HepG2 (cell line): ENCODE data around the gene ZNF547. TPM values are rescaled to one million over a fixed set of nuclear protein-coding genes. Genes with fewer than 3 reads are reported as not detected.

Source experiments
- CBX2 ChIP-seq, 2 experiments: fragments of 200-600 bp in 1 of 2; sonication (generic); formaldehyde crosslinking in 1 of 2; IDR thresholded peaks; 2 replicates each; pipeline versions ENCODE4 v1.7.0 to v1.8.1; 2018 to 2022; ENCODE audit warnings: low read depth in 2 of 2, low read length in 1 of 2, mild to moderate bottlenecking in 1 of 2, missing genetic modification reagents in 1 of 2
- DMTF1 ChIP-seq: sonication (generic); formaldehyde crosslinking; IDR thresholded peaks from 2 replicates; pipeline ENCODE4 v1.4.0; 2020; ENCODE audit warnings: mild to moderate bottlenecking, missing genetic modification reagents
- FIP1L1 ChIP-seq: fragments of 200-400 bp; formaldehyde crosslinking; IDR thresholded peaks from 2 replicates; pipeline ENCODE4 v1.6.1; 2018; ENCODE audit warnings: low read depth, mild to moderate bottlenecking, low read length, moderate library complexity, borderline replicate concordance; ENCODE audit not compliant: insufficient read depth
- GPN1 ChIP-seq: sonication (generic); formaldehyde crosslinking; IDR thresholded peaks from 2 replicates; pipeline ENCODE4 v1.5.1; 2020; ENCODE audit warnings: missing genetic modification reagents, borderline replicate concordance
- HNF4A ChIP-seq: sonication (generic); formaldehyde crosslinking; IDR thresholded peaks from 2 replicates; pipeline ENCODE4 v1.4.0; 2020; ENCODE audit warnings: missing genetic modification reagents
- IRX3 ChIP-seq: sonication (generic); formaldehyde crosslinking; IDR thresholded peaks from 2 replicates; pipeline ENCODE4 v1.8.1; 2023; ENCODE audit warnings: mild to moderate bottlenecking, low read depth, missing genetic modification reagents, borderline replicate concordance
- NKX3-1 ChIP-seq: sonication (generic); formaldehyde crosslinking; IDR thresholded peaks from 2 replicates; pipeline ENCODE4 v1.5.0; 2020; ENCODE audit warnings: missing genetic modification reagents
- REPIN1 ChIP-seq: sonication (generic); formaldehyde crosslinking; IDR thresholded peaks from 2 replicates; pipeline ENCODE4 v1.8.0; 2022; ENCODE audit warnings: missing genetic modification reagents, low read depth, mild to moderate bottlenecking, borderline replicate concordance
- ZBTB21 ChIP-seq: sonication (generic); formaldehyde crosslinking; IDR thresholded peaks from 2 replicates; pipeline ENCODE4 v1.4.0; 2020; ENCODE audit warnings: missing genetic modification reagents
- ZNF281 ChIP-seq: sonication (generic); formaldehyde crosslinking; IDR thresholded peaks from 2 replicates; pipeline ENCODE4 v1.4.0; 2020; ENCODE audit warnings: missing genetic modification reagents, borderline replicate concordance
- ZNF841 ChIP-seq: sonication (generic); formaldehyde crosslinking; IDR thresholded peaks from 2 replicates; pipeline ENCODE4 v1.8.1; 2023; ENCODE audit warnings: missing genetic modification reagents, borderline replicate concordance
- polyA plus RNA-seq, 8 experiments: library from polyadenylated mRNA; depleted of rRNA in 3 of 8; stranded (reverse) in 7 of 8; unstranded in 1 of 8; fragments of >200 nt; fragmentation: Illumina TruSeq in 4 of 8; extraction: Trizol in 4 of 8; gene quantifications; 2 replicates each; pipeline versions ENCODE4 v1.2.1 to v1.2.3, GENCODE V29; 2011 to 2016; ENCODE audit warnings: low read depth in 4 of 8, missing spikeins in 1 of 8, mixed read lengths in 1 of 8; ENCODE audit not compliant: insufficient read depth in 1 of 8
- total RNA-seq, 5 experiments: library from RNA; depleted of rRNA; stranded (reverse); fragments of >200 nt; fragmentation: Illumina TruSeq; extraction: Trizol; gene quantifications; 2 replicates each; pipeline ENCODE4 v1.2.3, GENCODE V29; 2016; ENCODE audit warnings: low read depth in 1 of 5

Gene ZNF547
- total and polyA plus RNA-seq, 2 of the 13 experiments (the other 11 are each of a cell fraction or from before 2014, with no cell fraction given): 2.0 to 2.6 TPM

GRCh38 chr19:57421037-57421436 is 57.7 kb downstream of the ZNF547 start (continued):
- no peak for TF ChIP-seq DMTF1 (CRISPR knock-in tag)
- no peak for TF ChIP-seq IRX3 (CRISPR knock-in tag)
- TF ChIP-seq FIP1L1: no peak
- TF ChIP-seq ZNF281 (CRISPR knock-in tag): no peak
- TF ChIP-seq GPN1: no peak
- no peak for TF ChIP-seq ZBTB21 (CRISPR knock-in tag)
- no peak for TF ChIP-seq NKX3-1 (CRISPR knock-in tag)
- TF ChIP-seq ZNF841 (CRISPR knock-in tag): no peak
- TF ChIP-seq REPIN1: no peak
- TF ChIP-seq HNF4A (CRISPR knock-in tag): no peak
- TF ChIP-seq CBX2 (IDR thresholded peaks at IDR 0.05; ENCODE audit: low read depth, low read length): no peak
- no peak for TF ChIP-seq CBX2 (CRISPR knock-in tag; IDR thresholded peaks at IDR 0.05; ENCODE audit: low read depth)

Other genes starting within 250 kb of the ZNF547 start
- not detected in 2 replicates for gene USP29, start 243.6 kb upstream of the ZNF547 start, total RNA-seq (2016; rRNA removed; fragmentation: Illumina TruSeq; extraction: Trizol)
- gene USP29, start 243.6 kb upstream of the ZNF547 start, polyA plus RNA-seq (2011; rRNA removed): not detected in 2 replicates
- not detected in 2 replicates for gene ZIM3, start 218.3 kb upstream of the ZNF547 start, total RNA-seq (2016; rRNA removed; fragmentation: Illumina TruSeq; extraction: Trizol)
- not detected in 2 replicates for gene ZIM3, start 218.3 kb upstream of the ZNF547 start, polyA plus RNA-seq (2011; rRNA removed)
- gene DUXA, start 196.1 kb upstream of the ZNF547 start, total RNA-seq (2016; rRNA removed; fragmentation: Illumina TruSeq; extraction: Trizol): not detected in 2 replicates
- not detected in 2 replicates for gene DUXA, start 196.1 kb upstream of the ZNF547 start, polyA plus RNA-seq (2011; rRNA removed)
- gene ZNF264, start 172.1 kb upstream of the ZNF547 start, total RNA-seq (2016; rRNA removed; fragmentation: Illumina TruSeq; extraction: Trizol): 17.6 and 24.7 TPM in 2 replicates
- gene ZNF264, start 172.1 kb upstream of the ZNF547 start, polyA plus RNA-seq (2011; rRNA removed): 3.5 and 4.0 TPM in 2 replicates
- gene AURKC, start 132.5 kb upstream of the ZNF547 start, total RNA-seq (2016; rRNA removed; fragmentation: Illumina TruSeq; extraction: Trizol): 0.46 TPM in 1 of 2 replicates, not detected in the other
- 0.65 and 0.86 TPM in 2 replicates for gene AURKC, start 132.5 kb upstream of the ZNF547 start, polyA plus RNA-seq (2011; rRNA removed)
- 12.8 and 21.8 TPM in 2 replicates for gene ZNF805, start 122.9 kb upstream of the ZNF547 start, total RNA-seq (2016; rRNA removed; fragmentation: Illumina TruSeq; extraction: Trizol)
- 5.1 and 5.5 TPM in 2 replicates for gene ZNF805, start 122.9 kb upstream of the ZNF547 start, polyA plus RNA-seq (2011; rRNA removed)
- gene ZNF460, start 83.1 kb upstream of the ZNF547 start, total RNA-seq (2016; rRNA removed; fragmentation: Illumina TruSeq; extraction: Trizol): 44.8 and 76.3 TPM in 2 replicates
- gene ZNF460, start 83.1 kb upstream of the ZNF547 start, polyA plus RNA-seq (2011; rRNA removed): 14.5 and 15.3 TPM in 2 replicates
- 8.9 and 10.4 TPM in 2 replicates for gene ZNF543, start 43.1 kb upstream of the ZNF547 start, total RNA-seq (2016; rRNA removed; fragmentation: Illumina TruSeq; extraction: Trizol)
- gene ZNF543, start 43.1 kb upstream of the ZNF547 start, polyA plus RNA-seq (2011; rRNA removed): 2.1 and 2.5 TPM in 2 replicates
- 8.0 and 9.5 TPM in 2 replicates for gene ZNF304, start 12.3 kb upstream of the ZNF547 start, total RNA-seq (2016; rRNA removed; fragmentation: Illumina TruSeq; extraction: Trizol)
- gene ZNF304, start 12.3 kb upstream of the ZNF547 start, polyA plus RNA-seq (2011; rRNA removed): 3.4 and 3.6 TPM in 2 replicates
- gene TRAPPC2B, start within 50 bp of the ZNF547 start, total RNA-seq (2016; rRNA removed; fragmentation: Illumina TruSeq; extraction: Trizol): 13.3 and 20.5 TPM in 2 replicates
- gene TRAPPC2B, start within 50 bp of the ZNF547 start, polyA plus RNA-seq (2011; rRNA removed): 16.8 and 17.7 TPM in 2 replicates
- gene ZNF548, start 26.3 kb downstream of the ZNF547 start, total RNA-seq (2016; rRNA removed; fragmentation: Illumina TruSeq; extraction: Trizol): 24.9 and 29.4 TPM in 2 replicates
- 19.5 and 19.6 TPM in 2 replicates for gene ZNF548, start 26.3 kb downstream of the ZNF547 start, polyA plus RNA-seq (2011; rRNA removed)
- 10.1 and 14.0 TPM in 2 replicates for gene ZNF17, start 47.6 kb downstream of the ZNF547 start, total RNA-seq (2016; rRNA removed; fragmentation: Illumina TruSeq; extraction: Trizol)
- gene ZNF17, start 47.6 kb downstream of the ZNF547 start, polyA plus RNA-seq (2011; rRNA removed): 3.0 and 3.7 TPM in 2 replicates
- gene ZNF749, start 71.8 kb downstream of the ZNF547 start, total RNA-seq (2016; rRNA removed; fragmentation: Illumina TruSeq; extraction: Trizol): 19.1 and 21.0 TPM in 2 replicates
- 18.9 and 22.7 TPM in 2 replicates for gene ZNF749, start 71.8 kb downstream of the ZNF547 start, polyA plus RNA-seq (2011; rRNA removed)
- gene VN1R1, start 93.6 kb downstream of the ZNF547 start, total RNA-seq (2016; rRNA removed; fragmentation: Illumina TruSeq; extraction: Trizol): 0.62 and 0.80 TPM in 2 replicates
- 0.87 and 1.0 TPM in 2 replicates for gene VN1R1, start 93.6 kb downstream of the ZNF547 start, polyA plus RNA-seq (2011; rRNA removed)
- 17.2 and 23.6 TPM in 2 replicates for gene ZNF772, start 114.0 kb downstream of the ZNF547 start, total RNA-seq (2016; rRNA removed; fragmentation: Illumina TruSeq; extraction: Trizol)
- gene ZNF772, start 114.0 kb downstream of the ZNF547 start, polyA plus RNA-seq (2011; rRNA removed): 3.1 and 4.0 TPM in 2 replicates
- gene ZNF419, start 124.2 kb downstream of the ZNF547 start, total RNA-seq (2016; rRNA removed; fragmentation: Illumina TruSeq; extraction: Trizol): 8.8 and 9.0 TPM in 2 replicates
- gene ZNF419, start 124.2 kb downstream of the ZNF547 start, polyA plus RNA-seq (2011; rRNA removed): 8.5 and 11.1 TPM in 2 replicates
- gene ZNF773, start 136.4 kb downstream of the ZNF547 start, total RNA-seq (2016; rRNA removed; fragmentation: Illumina TruSeq; extraction: Trizol): 6.7 and 6.9 TPM in 2 replicates
- 5.7 and 7.3 TPM in 2 replicates for gene ZNF773, start 136.4 kb downstream of the ZNF547 start, polyA plus RNA-seq (2011; rRNA removed)
- gene ZNF549, start 163.8 kb downstream of the ZNF547 start, total RNA-seq (2016; rRNA removed; fragmentation: Illumina TruSeq; extraction: Trizol): 6.4 and 8.8 TPM in 2 replicates
- 2.8 and 2.9 TPM in 2 replicates for gene ZNF549, start 163.8 kb downstream of the ZNF547 start, polyA plus RNA-seq (2011; rRNA removed)
- 8.0 and 8.6 TPM in 2 replicates for gene ZNF550, start 196.3 kb downstream of the ZNF547 start, total RNA-seq (2016; rRNA removed; fragmentation: Illumina TruSeq; extraction: Trizol)
- gene ZNF550, start 196.3 kb downstream of the ZNF547 start, polyA plus RNA-seq (2011; rRNA removed): 9.1 and 12.1 TPM in 2 replicates
- 5.3 and 6.6 TPM in 2 replicates for gene ZNF416, start 215.4 kb downstream of the ZNF547 start, total RNA-seq (2016; rRNA removed; fragmentation: Illumina TruSeq; extraction: Trizol)
- 1.5 and 2.1 TPM in 2 replicates for gene ZNF416, start 215.4 kb downstream of the ZNF547 start, polyA plus RNA-seq (2011; rRNA removed)
- gene ZIK1, start 220.6 kb downstream of the ZNF547 start, total RNA-seq (2016; rRNA removed; fragmentation: Illumina TruSeq; extraction: Trizol): 7.2 and 9.8 TPM in 2 replicates
- 1.9 and 2.1 TPM in 2 replicates for gene ZIK1, start 220.6 kb downstream of the ZNF547 start, polyA plus RNA-seq (2011; rRNA removed)
- 7.5 and 7.8 TPM in 2 replicates for gene ZNF530, start 236.3 kb downstream of the ZNF547 start, total RNA-seq (2016; rRNA removed; fragmentation: Illumina TruSeq; extraction: Trizol)
- 1.1 and 1.6 TPM in 2 replicates for gene ZNF530, start 236.3 kb downstream of the ZNF547 start, polyA plus RNA-seq (2011; rRNA removed)